ENCODE results near the gene ADAMTS18. TPM values are rescaled to one million over a fixed set of nuclear protein-coding genes. Genes with fewer than 3 reads are reported as not detected.

ADAMTS18 gene
- total RNA-seq, 2 donors from 2014 or later = not detected

DNA sequence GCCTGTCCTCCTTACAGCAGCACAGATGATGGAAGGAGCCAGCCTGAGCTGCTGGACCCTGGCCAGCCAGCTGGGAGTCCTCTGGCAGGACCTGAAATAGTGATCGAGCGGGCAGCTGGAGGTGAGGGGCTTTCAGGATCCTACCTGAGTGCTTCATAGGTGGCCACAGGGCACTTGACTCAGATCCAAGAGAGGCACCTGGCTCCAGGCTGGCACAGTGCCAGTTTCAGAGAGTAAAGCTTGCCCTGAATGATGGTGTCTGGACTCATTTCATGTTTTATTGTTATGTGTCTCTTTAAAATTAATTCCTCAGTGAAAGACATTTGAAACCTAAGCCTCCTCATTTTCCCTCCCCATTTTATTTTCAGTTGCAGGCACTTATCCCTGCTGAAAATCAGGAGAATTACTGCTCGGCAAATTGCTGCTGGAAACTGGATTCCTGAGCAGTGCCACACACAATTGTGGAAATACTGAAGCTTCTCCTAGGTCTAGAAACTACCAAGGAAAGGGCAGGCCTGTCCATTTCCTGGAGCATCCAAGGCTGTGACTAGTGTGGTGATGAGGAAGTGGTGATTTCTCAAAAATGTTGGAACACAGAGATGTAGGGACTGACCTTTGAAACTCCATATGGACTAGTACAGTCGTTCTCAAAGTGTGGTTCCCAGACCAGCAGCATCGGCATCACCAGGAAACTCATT lies 16.1 kb upstream of the ADAMTS18 start:
- no peak overlapping the region for H3K4me3 Mint-ChIP-seq
- no peak for ATAC-seq (replicated peaks in 1 of 2)
- no peak for DNase-seq
- H3K27me3 Mint-ChIP-seq (ENCODE audit: low read depth) = no peaks in the 10 kb centered on the region
- H3K36me3 Mint-ChIP-seq (ENCODE audit: insufficient read depth in 2 of 2) = peaks cover 0 to 2% of the 10 kb centered on the region in 2 donors
- H3K9me3 Mint-ChIP-seq = peaks cover 0 to 1% of the 10 kb centered on the region in 2 donors
- H3K4me1 Mint-ChIP-seq (ENCODE audit: low read depth) = no peaks in the 10 kb centered on the region
- H3K27ac Mint-ChIP-seq = no peak overlapping the region

DNA sequence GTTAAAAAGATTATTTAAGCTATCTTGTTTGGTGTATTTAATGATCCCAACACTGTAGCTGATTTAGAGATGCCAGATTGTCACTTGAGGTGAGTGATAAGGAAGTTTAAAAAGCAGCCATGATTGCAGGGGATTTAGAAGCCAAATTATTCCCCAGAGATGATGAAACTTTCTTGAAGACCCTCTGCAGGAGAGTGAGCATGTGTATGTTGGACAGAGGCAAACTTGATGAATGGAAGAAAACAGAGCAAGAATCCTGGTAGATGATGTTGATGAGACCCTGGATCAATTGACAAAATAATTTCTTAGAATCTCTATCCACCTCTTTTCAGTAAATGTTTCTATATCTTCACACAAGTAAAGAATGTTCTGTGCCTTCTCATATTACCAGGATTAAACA lies 14.4 kb upstream of the ADAMTS18 start:
- Mint-ChIP-seq H3K4me1 (ENCODE audit: low read depth) (no peaks in the 10 kb centered on the region), H3K27ac (no peak overlapping the region), H3K4me3 (no peak overlapping the region), H3K27me3 (ENCODE audit: low read depth) (peaks cover 12% of the 10 kb centered on the region), H3K9me3 (peaks cover 0 to 1% of the 10 kb centered on the region in 2 donors), H3K36me3 (ENCODE audit: insufficient read depth in 2 of 2) (peaks cover 0 to 2% of the 10 kb centered on the region in 2 donors)
- ATAC-seq (replicated peaks in 1 of 2) (no peak), DNase-seq (no peak)

DNA sequence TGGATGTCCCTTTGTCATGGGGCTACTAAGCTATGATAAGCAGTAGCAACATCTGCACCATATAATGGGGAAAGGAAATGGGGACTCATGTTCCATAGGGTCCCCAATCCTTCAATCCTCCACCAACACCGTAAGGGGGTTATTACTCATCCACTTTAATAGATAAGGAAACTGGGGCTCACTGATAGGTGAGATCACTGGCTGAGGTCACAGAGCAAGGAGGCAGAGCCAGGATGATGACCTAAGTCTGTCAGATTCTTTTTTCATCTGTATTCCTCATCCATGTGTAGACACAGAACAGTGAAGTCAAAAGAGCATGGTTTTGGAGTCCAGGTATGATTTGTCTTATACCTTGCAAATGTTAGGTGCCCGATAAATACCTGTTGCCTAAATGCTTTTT lies 10.5 kb upstream of the ADAMTS18 start:
- Mint-ChIP-seq H3K27ac (no peak overlapping the region), H3K4me3 (no peak overlapping the region), H3K36me3 (ENCODE audit: insufficient read depth in 2 of 2) (no peaks in the 10 kb centered on the region), H3K4me1 (ENCODE audit: low read depth) (no peaks in the 10 kb centered on the region), H3K27me3 (ENCODE audit: low read depth) (peaks cover 15% of the 10 kb centered on the region), H3K9me3 (no peaks in the 10 kb centered on the region)
- ATAC-seq (replicated peaks in 1 of 2) (no peak), DNase-seq (no peak)

DNA sequence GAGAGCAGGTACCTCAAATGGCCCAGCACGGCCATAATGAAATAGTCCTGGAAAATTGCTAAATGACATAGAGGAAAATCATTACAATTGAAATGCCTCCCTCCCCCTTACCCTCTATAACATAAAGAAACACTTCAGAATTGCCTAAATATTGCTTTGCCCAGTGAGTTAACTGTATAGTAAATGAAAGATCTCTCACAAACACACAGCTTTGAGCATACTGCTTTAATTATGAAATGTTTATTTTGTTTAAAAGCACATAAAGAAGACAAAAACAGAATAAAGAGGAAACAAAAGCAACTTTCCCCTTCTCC lies 9.3 kb upstream of the ADAMTS18 start:
- Mint-ChIP-seq H3K27ac (no peak overlapping the region), H3K4me1 (ENCODE audit: low read depth) (no peaks in the 10 kb centered on the region), H3K27me3 (ENCODE audit: low read depth) (peaks cover 15% of the 10 kb centered on the region), H3K36me3 (ENCODE audit: insufficient read depth in 2 of 2) (no peaks in the 10 kb centered on the region), H3K9me3 (no peaks in the 10 kb centered on the region), H3K4me3 (no peak overlapping the region)
- ATAC-seq (replicated peaks in 1 of 2) (no peak), DNase-seq (no peak)

DNA sequence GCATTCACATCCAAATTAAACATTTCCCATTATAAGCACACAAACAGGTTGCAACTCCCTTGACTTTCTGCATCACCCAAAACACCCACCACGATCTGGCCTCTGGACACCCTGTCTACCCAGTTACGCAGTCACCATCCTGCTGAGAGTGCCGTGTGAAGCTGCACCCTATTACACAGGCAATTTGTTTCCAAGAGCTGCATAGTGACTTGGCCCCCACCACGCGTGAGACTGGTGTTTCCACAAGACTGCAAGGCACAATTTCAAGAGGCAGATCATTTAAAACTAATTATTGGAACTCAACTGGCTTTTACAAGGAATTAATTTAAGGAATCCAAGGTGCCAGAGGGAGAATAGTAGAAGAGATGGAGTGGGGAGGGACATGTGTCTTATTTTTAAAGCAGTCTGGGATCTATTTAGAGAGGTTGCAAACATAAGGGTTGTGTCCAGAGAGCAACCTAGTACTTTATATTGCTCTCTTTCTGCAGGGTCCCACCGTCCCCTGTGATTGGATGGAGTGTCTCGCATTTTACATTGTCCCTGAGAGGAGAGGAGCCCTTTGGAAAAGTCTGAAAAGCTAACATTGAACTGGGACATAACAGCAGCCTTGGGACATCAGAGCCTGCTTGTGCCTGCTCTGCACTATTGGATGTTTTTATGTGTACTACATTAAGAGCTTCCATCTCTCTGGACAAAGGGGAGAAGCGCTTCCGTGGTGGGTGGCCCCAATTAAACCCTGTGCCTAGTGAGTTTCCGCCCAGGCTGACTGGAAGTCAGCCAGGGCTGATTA lies 8.7 kb upstream of the ADAMTS18 start:
- H3K4me3 Mint-ChIP-seq = no peak overlapping the region
- no peaks in the 10 kb centered on the region for H3K4me1 Mint-ChIP-seq (ENCODE audit: low read depth)
- peaks cover 15% of the 10 kb centered on the region for H3K27me3 Mint-ChIP-seq (ENCODE audit: low read depth)
- no peak for DNase-seq
- H3K36me3 Mint-ChIP-seq (ENCODE audit: insufficient read depth in 2 of 2) = no peaks in the 10 kb centered on the region
- H3K9me3 Mint-ChIP-seq = no peaks in the 10 kb centered on the region
- H3K27ac Mint-ChIP-seq = no peak overlapping the region
- no peak for ATAC-seq (replicated peaks in 1 of 2)

DNA sequence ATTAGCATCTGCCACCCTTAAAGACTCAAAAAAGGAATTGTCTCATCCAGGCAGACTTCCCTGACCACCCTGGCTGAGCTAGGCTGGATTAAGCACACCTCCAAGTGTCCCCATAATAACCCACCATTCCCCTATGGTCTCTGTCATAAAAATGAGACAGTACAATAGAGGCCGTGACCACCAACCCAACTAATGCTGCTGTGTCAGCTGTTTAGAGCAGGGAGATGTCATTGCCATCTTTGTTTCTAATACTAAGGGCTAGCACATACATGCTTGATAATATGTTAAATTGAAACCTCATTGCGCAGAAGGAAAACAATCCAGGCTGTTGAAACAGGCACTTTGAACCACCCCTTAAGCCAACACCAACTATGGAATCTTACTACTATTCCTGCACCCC lies 7.2 kb upstream of the ADAMTS18 start:
- ATAC-seq (replicated peaks in 1 of 2) (no peak), DNase-seq (no peak)
- no peak overlapping the region for H3K27ac Mint-ChIP-seq
- H3K27me3 Mint-ChIP-seq (ENCODE audit: low read depth) = peaks cover 15% of the 10 kb centered on the region
- H3K9me3 Mint-ChIP-seq = no peaks in the 10 kb centered on the region
- H3K36me3 Mint-ChIP-seq (ENCODE audit: insufficient read depth in 2 of 2) = no peaks in the 10 kb centered on the region
- H3K4me3 Mint-ChIP-seq = no peak overlapping the region
- H3K4me1 Mint-ChIP-seq (ENCODE audit: low read depth) = no peaks in the 10 kb centered on the region

DNA sequence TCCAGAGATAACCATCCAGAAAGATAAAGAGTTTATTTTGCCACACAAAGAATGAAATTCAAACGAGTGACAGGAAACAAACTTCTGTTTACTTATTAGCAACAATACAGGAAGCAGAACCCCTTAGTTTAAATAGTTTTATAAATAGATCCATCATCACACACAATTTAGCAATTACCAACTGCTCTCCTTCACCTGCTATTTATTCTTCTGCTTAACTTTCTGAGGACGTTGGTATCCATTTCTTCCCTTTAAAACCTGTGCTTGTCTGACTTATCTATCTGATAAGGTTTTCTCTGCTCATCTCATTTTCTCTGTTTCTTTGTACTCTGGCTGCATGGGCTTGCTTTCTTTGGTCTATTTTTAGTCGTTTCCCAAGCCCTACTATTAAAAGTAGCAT lies 4.3 kb upstream of the ADAMTS18 start:
- no peaks in the 10 kb centered on the region for H3K9me3 Mint-ChIP-seq
- DNase-seq (no peak), ATAC-seq (replicated peaks in 1 of 2) (no peak)
- H3K4me1 Mint-ChIP-seq (ENCODE audit: low read depth) = no peaks in the 10 kb centered on the region
- no peak overlapping the region for H3K27ac Mint-ChIP-seq
- H3K4me3 Mint-ChIP-seq = no peak overlapping the region
- peaks cover 20% of the 10 kb centered on the region for H3K27me3 Mint-ChIP-seq (ENCODE audit: low read depth)
- H3K36me3 Mint-ChIP-seq (ENCODE audit: insufficient read depth in 2 of 2) = no peaks in the 10 kb centered on the region

DNA sequence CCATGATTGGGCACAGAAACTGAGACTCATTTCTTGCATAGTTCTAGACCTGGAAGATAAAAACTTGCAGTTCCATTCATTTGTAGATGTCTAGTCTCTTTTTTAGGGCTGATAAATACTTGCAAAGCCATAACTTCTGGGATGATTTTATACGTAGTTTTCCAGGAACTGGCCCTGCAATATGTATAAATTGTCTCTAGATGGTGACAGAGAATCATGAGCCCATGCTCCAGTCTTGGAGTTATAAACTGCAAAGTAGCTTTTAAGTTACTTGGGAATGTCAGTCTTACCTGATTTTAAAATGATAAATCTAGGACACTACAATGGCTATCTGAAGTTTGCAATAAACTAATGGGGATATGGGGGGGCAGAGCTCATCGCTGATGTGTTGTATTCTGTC lies 3.0 kb upstream of the ADAMTS18 start:
- peaks cover 0 to 2% of the 10 kb centered on the region in 2 donors for H3K36me3 Mint-ChIP-seq (ENCODE audit: insufficient read depth in 2 of 2)
- no peaks in the 10 kb centered on the region for H3K9me3 Mint-ChIP-seq
- no peak for DNase-seq
- no peak overlapping the region for H3K4me3 Mint-ChIP-seq
- H3K4me1 Mint-ChIP-seq (ENCODE audit: low read depth) = no peaks in the 10 kb centered on the region
- ATAC-seq (replicated peaks in 1 of 2) = no peak
- H3K27me3 Mint-ChIP-seq (ENCODE audit: low read depth) = peaks cover 30% of the 10 kb centered on the region
- no peak overlapping the region for H3K27ac Mint-ChIP-seq

DNA sequence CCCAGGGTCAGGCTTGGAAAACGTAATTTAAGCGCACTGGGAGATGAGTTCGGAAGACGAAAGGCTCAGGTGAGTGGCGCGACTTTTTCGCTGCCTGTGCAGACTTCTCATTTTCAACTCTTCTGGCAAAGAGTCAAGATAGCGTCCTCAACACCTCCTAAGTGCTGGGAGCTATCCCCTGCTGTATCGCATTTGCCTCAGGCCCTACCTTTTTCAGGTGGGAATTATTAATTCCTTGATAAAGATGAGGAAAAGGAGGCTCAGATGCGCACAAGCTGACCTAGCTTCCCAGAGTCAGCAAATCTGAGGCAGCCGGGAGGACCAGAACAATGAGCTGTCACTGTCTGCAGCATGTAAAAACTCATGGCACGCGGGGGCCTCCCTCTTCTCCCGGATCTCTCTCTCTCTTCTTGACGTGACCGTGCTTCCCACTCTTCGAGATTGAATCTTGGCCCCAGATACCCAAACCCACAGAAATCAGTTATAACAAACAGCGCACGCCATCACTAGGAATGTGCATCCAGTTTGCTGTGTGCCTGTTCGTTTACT lies 512 bp upstream of the ADAMTS18 start:
- H3K36me3 Mint-ChIP-seq (ENCODE audit: insufficient read depth in 2 of 2) = peaks cover 0 to 2% of the 10 kb centered on the region in 2 donors
- no peak overlapping the region for H3K27ac Mint-ChIP-seq
- ATAC-seq (replicated peaks in 1 of 2) = no peak
- no peaks in the 10 kb centered on the region for H3K4me1 Mint-ChIP-seq (ENCODE audit: low read depth)
- H3K27me3 Mint-ChIP-seq (ENCODE audit: low read depth) = peaks cover 51% of the 10 kb centered on the region
- H3K9me3 Mint-ChIP-seq = no peaks in the 10 kb centered on the region
- H3K4me3 Mint-ChIP-seq = no peak overlapping the region
- no peak for DNase-seq

DNA sequence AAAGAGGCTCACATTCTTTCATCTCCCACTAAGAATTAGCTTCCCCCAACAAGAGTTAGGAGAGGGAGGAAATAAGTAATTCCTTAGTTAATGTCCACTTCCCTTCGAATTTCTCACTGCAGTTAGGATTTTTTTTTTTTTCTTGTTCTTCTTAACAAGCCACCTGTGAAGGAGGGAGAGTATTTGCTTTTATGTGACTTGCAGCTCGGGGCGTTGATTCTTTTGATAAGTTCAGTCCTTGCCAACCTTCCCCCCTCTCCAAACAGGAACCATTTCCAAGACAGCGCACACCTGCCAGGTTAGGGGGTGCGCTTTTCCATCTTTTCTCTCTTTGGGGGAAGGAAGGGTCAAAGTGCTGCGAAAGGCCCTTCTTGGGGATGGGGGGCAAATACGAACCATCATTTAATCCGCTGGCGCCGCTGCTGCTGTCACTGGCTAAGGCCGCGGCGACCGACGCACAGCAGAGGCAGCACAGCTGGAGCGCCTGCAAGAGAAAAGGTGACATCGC lies 758 bp downstream of the ADAMTS18 start:
- Mint-ChIP-seq H3K4me1 (ENCODE audit: low read depth) (no peaks in the 10 kb centered on the region), H3K9me3 (peaks cover 0 to 1% of the 10 kb centered on the region in 2 donors)
- ATAC-seq (replicated peaks in 1 of 2) = no peak

DNA sequence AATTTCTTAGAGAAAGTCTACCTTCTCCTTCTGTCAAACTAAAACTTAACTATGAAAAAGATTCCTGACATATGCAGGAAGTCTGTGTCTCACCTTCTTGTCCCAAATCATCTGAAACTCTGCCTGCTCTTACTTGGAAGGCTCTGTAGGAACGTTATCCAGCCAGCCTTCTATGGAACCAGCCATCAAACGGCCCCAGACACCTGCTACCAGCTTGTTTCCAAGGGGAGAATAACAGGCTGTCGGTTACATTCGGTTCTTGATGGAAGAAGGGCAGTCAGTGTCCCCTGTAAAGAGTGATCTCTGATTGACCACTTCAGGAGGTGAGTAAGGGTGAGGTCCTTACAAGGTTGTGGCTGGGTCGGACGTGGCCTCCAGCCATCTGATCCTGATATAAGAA lies 1.7 kb downstream of the ADAMTS18 start:
- Mint-ChIP-seq H3K27me3 (ENCODE audit: low read depth) (peaks cover 62% of the 10 kb centered on the region), H3K27ac (no peak overlapping the region), H3K4me1 (ENCODE audit: low read depth) (no peaks in the 10 kb centered on the region), H3K36me3 (ENCODE audit: insufficient read depth in 2 of 2) (peaks cover 0 to 2% of the 10 kb centered on the region in 2 donors), H3K4me3 (no peak overlapping the region), H3K9me3 (peaks cover 0 to 3% of the 10 kb centered on the region in 2 donors)
- DNase-seq (no peak), ATAC-seq (replicated peaks in 1 of 2) (no peak)

More for the DNA sequence above, 758 bp downstream of the ADAMTS18 start:
- peaks cover 55% of the 10 kb centered on the region for H3K27me3 Mint-ChIP-seq (ENCODE audit: low read depth)
- no peak overlapping the region for H3K4me3 Mint-ChIP-seq
- H3K36me3 Mint-ChIP-seq (ENCODE audit: insufficient read depth in 2 of 2) = peaks cover 0 to 2% of the 10 kb centered on the region in 2 donors
- no peak for DNase-seq
- H3K27ac Mint-ChIP-seq = no peak overlapping the region

DNA sequence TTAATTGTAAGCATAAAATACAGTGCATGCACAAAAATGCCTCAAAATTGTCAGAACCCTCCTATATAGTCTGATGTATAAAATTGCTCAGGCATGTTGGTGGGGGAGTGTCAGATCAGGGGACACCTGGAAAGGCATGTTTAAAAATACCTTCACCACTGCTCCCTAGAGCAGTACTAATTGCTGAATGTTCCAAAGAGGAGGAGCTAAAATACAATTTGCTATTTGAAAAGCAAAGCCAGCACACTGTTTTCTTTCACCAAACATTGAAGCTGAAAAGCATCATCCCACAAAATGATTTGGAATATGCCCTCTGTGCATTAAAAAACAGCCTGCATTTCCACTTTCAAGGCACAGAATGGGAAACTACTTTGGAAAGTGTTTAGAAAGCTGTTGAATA lies 2.6 kb downstream of the ADAMTS18 start:
- no peak overlapping the region for H3K27ac Mint-ChIP-seq
- no peak for ATAC-seq (replicated peaks in 1 of 2)
- DNase-seq = no peak
- no peak overlapping the region for H3K4me3 Mint-ChIP-seq
- H3K4me1 Mint-ChIP-seq (ENCODE audit: low read depth) = no peaks in the 10 kb centered on the region
- H3K36me3 Mint-ChIP-seq (ENCODE audit: insufficient read depth in 2 of 2) = peaks cover 0 to 2% of the 10 kb centered on the region in 2 donors
- peaks cover 64% of the 10 kb centered on the region for H3K27me3 Mint-ChIP-seq (ENCODE audit: low read depth)
- peaks cover 0 to 3% of the 10 kb centered on the region in 2 donors for H3K9me3 Mint-ChIP-seq

DNA sequence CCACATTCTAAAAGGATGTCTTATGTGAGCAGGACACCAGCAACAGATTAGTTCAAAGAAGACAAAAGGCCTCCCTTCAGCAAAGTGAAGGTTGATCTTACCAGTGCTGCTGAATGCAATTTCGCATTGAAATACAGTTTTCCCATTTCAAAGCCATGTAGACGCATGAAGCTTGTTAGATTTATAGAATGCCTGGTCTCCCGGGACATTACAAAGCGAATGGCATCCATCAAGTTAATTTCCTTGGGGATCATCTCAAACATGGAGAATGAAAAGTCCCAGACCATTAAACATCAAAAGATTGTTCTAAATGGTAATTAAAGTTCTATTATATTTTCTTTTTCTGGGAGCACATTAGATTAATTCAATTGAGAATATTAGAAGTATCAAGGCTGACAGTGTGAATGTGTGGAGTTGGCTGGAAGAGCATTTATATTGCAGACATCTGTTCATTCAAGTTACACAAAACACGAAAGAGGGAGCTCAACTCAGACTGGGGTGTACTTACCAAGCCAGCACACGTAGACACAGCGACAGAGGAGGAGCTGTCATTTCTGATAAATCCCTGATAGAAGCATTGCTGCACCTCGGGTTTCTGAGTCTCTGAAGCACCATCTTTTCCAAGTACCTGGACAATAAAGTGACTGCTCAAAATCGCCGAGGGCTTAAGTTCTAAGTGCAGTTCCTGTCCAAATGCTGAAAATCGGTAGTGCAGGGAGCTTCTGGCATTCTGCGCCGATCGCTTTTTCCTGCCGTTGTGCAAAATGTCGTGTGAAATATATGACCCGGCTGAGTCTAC lies 3.8 kb downstream of the ADAMTS18 start:
- Mint-ChIP-seq H3K36me3 (ENCODE audit: insufficient read depth in 2 of 2) (peaks cover 0 to 2% of the 10 kb centered on the region in 2 donors), H3K9me3 (peaks cover 0 to 3% of the 10 kb centered on the region in 2 donors), H3K4me1 (ENCODE audit: low read depth) (no peaks in the 10 kb centered on the region), H3K27ac (no peak overlapping the region), H3K27me3 (ENCODE audit: low read depth) (peaks cover 57% of the 10 kb centered on the region), H3K4me3 (no peak overlapping the region)
- DNase-seq (no peak), ATAC-seq (replicated peaks in 1 of 2) (no peak)
